GOT3 (cell line): ENCODE data around the gene TSPAN18.

Experiments used
- DNase-seq: peaks from one replicate; lab custom pipeline; 2025; ENCODE audit warnings: mixed read lengths; lab: John Stamatoyannopoulos, UW

TSPAN18 gene

GRCh38 chr11:44889266-44889665 is 162.5 kb downstream of the TSPAN18 start:
- DNase-seq, result no peak

GRCh38 chr11:44892843-44893242 is 166.1 kb downstream of the TSPAN18 start:
- no peak for DNase-seq

GRCh38 chr11:44893308-44893822 is 166.6 kb downstream of the TSPAN18 start:
- no peak for DNase-seq

GRCh38 chr11:44893846-44894617 is 167.3 kb downstream of the TSPAN18 start:
- no peak for DNase-seq

- peak; percentile 13 for DNase-seq
Measured at GRCh38 chr11:44899959-44900358, 173.2 kb downstream of the TSPAN18 start.

- no peak for DNase-seq
Measured at GRCh38 chr11:44901120-44901633, 174.4 kb downstream of the TSPAN18 start.

GRCh38 chr11:44901786-44902185 is 175.0 kb downstream of the TSPAN18 start:
- no peak for DNase-seq

- DNase-seq, result no peak
Measured at GRCh38 chr11:44903035-44903434, 176.3 kb downstream of the TSPAN18 start.

GRCh38 chr11:44903518-44903917 is 176.8 kb downstream of the TSPAN18 start:
- no peak for DNase-seq

GRCh38 chr11:44904261-44905020 is 177.7 kb downstream of the TSPAN18 start:
- no peak for DNase-seq

GRCh38 chr11:44905131-44905866 is 178.5 kb downstream of the TSPAN18 start:
- no peak for DNase-seq

- DNase-seq, result no peak
Measured at GRCh38 chr11:44906649-44907048, 179.9 kb downstream of the TSPAN18 start.

- no peak for DNase-seq
Measured at GRCh38 chr11:44909557-44909956, 182.8 kb downstream of the TSPAN18 start.

GRCh38 chr11:44910591-44910990 is 183.8 kb downstream of the TSPAN18 start:
- no peak for DNase-seq

- DNase-seq, result no peak
Measured at GRCh38 chr11:44911029-44911814, 184.5 kb downstream of the TSPAN18 start.

GRCh38 chr11:44912270-44912987 is 185.7 kb downstream of the TSPAN18 start:
- DNase-seq, result no peak

- no peak for DNase-seq
Measured at GRCh38 chr11:44913502-44913901, 186.7 kb downstream of the TSPAN18 start.

GRCh38 chr11:44914105-44914504 is 187.3 kb downstream of the TSPAN18 start:
- DNase-seq, result no peak

- DNase-seq, result no peak
Measured at GRCh38 chr11:44915004-44915403, 188.2 kb downstream of the TSPAN18 start.

GRCh38 chr11:44915621-44916020 is 188.9 kb downstream of the TSPAN18 start:
- DNase-seq, result no peak

- DNase-seq, result no peak
Measured at GRCh38 chr11:44916331-44916730, 189.6 kb downstream of the TSPAN18 start.
